ENCODE data around the gene LRRC74A. TPM values are rescaled to one million over a fixed set of nuclear protein-coding genes. Genes with fewer than 3 reads are reported as not detected.

LRRC74A gene
- polyA plus RNA-seq, 1 donor (not counting 4 experiments of a cell fraction or from before 2014, with no cell fraction given): not detected

- H3K27me3 ChIP-seq (ENCODE audit: control insufficient read depth, extremely low read depth, insufficient read depth, low read length): peaks cover 5% of the 10 kb centered on the region
- H3K27ac ChIP-seq (ENCODE audit: control insufficient read depth, insufficient read depth, low read length): no peak overlapping the region
- H3K4me3 ChIP-seq (ENCODE audit: control insufficient read depth in 2 of 3, extremely low read depth in 1 of 3, insufficient read depth in 2 of 3, low read depth in 1 of 3, low read length in 3 of 3): no peak overlapping the region
- no peak overlapping the region for H3K9ac ChIP-seq (ENCODE audit: control insufficient read depth, extremely low read depth, insufficient read depth, low read length)
- no peak overlapping the region for H2AFZ ChIP-seq (ENCODE audit: control insufficient read depth, low read length)
- DNase-seq (ENCODE audit: low read depth, low spot score): no peak
- TF ChIP-seq CTCF (optimal IDR thresholded peaks at IDR 0.05 in 1 of 3, IDR thresholded peaks at IDR 0.05 in 1 of 3, conservative IDR thresholded peaks at IDR 0.05 in 1 of 3; ENCODE audit: extremely low read depth in 1 of 3, insufficient read depth in 2 of 3, low read length in 3 of 3) (peak in 1 of 3 experiments; percentile 26), EZH2 (IDR thresholded peaks at IDR 0.05; ENCODE audit: low read length) (no peak)
- dilution Hi-C loops (cut with MboI; ENCODE audit: extremely low pct_ligation_motif_present, low sequenced_read_pairs): no loop called here
- no peak for FAIRE-seq
- H3K79me2 ChIP-seq (ENCODE audit: control insufficient read depth, insufficient read depth, low read length): no peaks in the 10 kb centered on the region
- no peaks in the 10 kb centered on the region for H3K4me1 ChIP-seq (ENCODE audit: control insufficient read depth, extremely low read depth, insufficient read depth, low read length)
- no peaks in the 10 kb centered on the region for H3K36me3 ChIP-seq (ENCODE audit: control insufficient read depth in 2 of 2, extremely low read depth in 1 of 2, insufficient read depth in 2 of 2, low read length in 2 of 2)
- H4K20me1 ChIP-seq (ENCODE audit: control insufficient read depth, extremely low read depth, insufficient read depth, low read length): no peaks in the 10 kb centered on the region
- H3K9me1 ChIP-seq (ENCODE audit: control insufficient read depth, extremely low read depth, insufficient read depth, low read length): no peaks in the 10 kb centered on the region
- H3K9me3 ChIP-seq (ENCODE audit: control insufficient read depth, low read depth, low read length): no peaks in the 10 kb centered on the region
- H3K4me2 ChIP-seq (ENCODE audit: control insufficient read depth, extremely low read depth, insufficient read depth, low read depth, low read length): no peak overlapping the region
Observed at GRCh38 chr14:76870166-76870565, 44.0 kb downstream of the LRRC74A start.

GRCh38 chr14:76872796-76873432, 46.7 kb downstream of the LRRC74A start:
- FAIRE-seq (peak; percentile 67), DNase-seq (ENCODE audit: low read depth, low spot score) (no peak)
- H3K36me3 ChIP-seq (ENCODE audit: control insufficient read depth in 2 of 2, extremely low read depth in 1 of 2, insufficient read depth in 2 of 2, low read length in 2 of 2): no peaks in the 10 kb centered on the region
- peaks cover 4% of the 10 kb centered on the region for H3K9me3 ChIP-seq (ENCODE audit: control insufficient read depth, low read depth, low read length)
- H3K4me1 ChIP-seq (ENCODE audit: control insufficient read depth, extremely low read depth, insufficient read depth, low read length): no peaks in the 10 kb centered on the region
- H3K4me3 ChIP-seq (ENCODE audit: control insufficient read depth in 2 of 3, extremely low read depth in 1 of 3, insufficient read depth in 2 of 3, low read depth in 1 of 3, low read length in 3 of 3): no peak overlapping the region
- H3K9me1 ChIP-seq (ENCODE audit: control insufficient read depth, extremely low read depth, insufficient read depth, low read length): no peaks in the 10 kb centered on the region
- TF ChIP-seq EZH2 (IDR thresholded peaks at IDR 0.05; ENCODE audit: low read length): no peak
- TF ChIP-seq CTCF (optimal IDR thresholded peaks at IDR 0.05 in 1 of 3, IDR thresholded peaks at IDR 0.05 in 1 of 3, conservative IDR thresholded peaks at IDR 0.05 in 1 of 3; ENCODE audit: extremely low read depth in 1 of 3, insufficient read depth in 2 of 3, low read length in 3 of 3): peak; percentile 80 to 85 (median 85)
- no peak overlapping the region for H3K27ac ChIP-seq (ENCODE audit: control insufficient read depth, insufficient read depth, low read length)
- no peak overlapping the region for H3K4me2 ChIP-seq (ENCODE audit: control insufficient read depth, extremely low read depth, insufficient read depth, low read depth, low read length)
- dilution Hi-C loops (cut with MboI; ENCODE audit: extremely low pct_ligation_motif_present, low sequenced_read_pairs): no loop called here
- no peak overlapping the region for H2AFZ ChIP-seq (ENCODE audit: control insufficient read depth, low read length)
- no peaks in the 10 kb centered on the region for H4K20me1 ChIP-seq (ENCODE audit: control insufficient read depth, extremely low read depth, insufficient read depth, low read length)
- H3K79me2 ChIP-seq (ENCODE audit: control insufficient read depth, insufficient read depth, low read length): no peaks in the 10 kb centered on the region
- no peak overlapping the region for H3K9ac ChIP-seq (ENCODE audit: control insufficient read depth, extremely low read depth, insufficient read depth, low read length)
- H3K27me3 ChIP-seq (ENCODE audit: control insufficient read depth, extremely low read depth, insufficient read depth, low read length): peaks cover 5% of the 10 kb centered on the region

All from keratinocyte (primary cell).